A673 (cell line): ENCODE results near the gene CDH12. TPM values are rescaled to one million over a fixed set of nuclear protein-coding genes. Genes with fewer than 3 reads are reported as not detected.

ENCODE experiments used
- BruUV-seq: library from RNA; stranded (reverse); fragments of 400-500 nt; replicated peaks from 2 replicates; lab custom pipeline; 2021; lab: Mats Ljungman, UMichigan
- CTCF ChIA-PET: fragments of 300-600 bp; sonication (Branson Sonifier 250); formaldehyde crosslinking; loops from one replicate; lab custom pipeline; 2022; ENCODE audit warnings: antibody characterized with exemption; lab: Charles Lee
- POLR2A ChIA-PET: fragments of 300-600 bp; sonication (Branson Sonifier 250); formaldehyde crosslinking; loops from one replicate; lab custom pipeline; 2022; ENCODE audit warnings: antibody characterized with exemption; ENCODE audit not compliant: low non-redundant PET; lab: Charles Lee
- DNase-seq: peaks from one replicate; pipeline ENCODE4 v3.0.0-alpha.2; 2015; ENCODE audit warnings: low spot score
- H3K27ac ChIP-seq: fragments of 200-600 bp; sonication (generic); 2 replicates; pipeline ENCODE4 v1.5.1; 2016; ENCODE audit warnings: mixed run types, low read depth, mild to moderate bottlenecking, mixed read lengths, antibody characterized with exemption, low read length; ENCODE audit not compliant: poor library complexity, severe bottlenecking
- H3K27me3 ChIP-seq: fragments of 200-600 bp; sonication (generic); replicated peaks from 2 replicates; pipeline ENCODE4 v1.6.1; 2017; ENCODE audit warnings: mixed run types, low read depth, mild to moderate bottlenecking, mixed read lengths, antibody characterized with exemption, low read length; ENCODE audit not compliant: insufficient read depth, poor library complexity
- H3K36me3 ChIP-seq: fragments of 200-600 bp; sonication (generic); 2 replicates; pipeline ENCODE4 v1.6.1; 2016; ENCODE audit warnings: mixed run types, mild to moderate bottlenecking, mixed read lengths, antibody characterized with exemption, low read length; ENCODE audit not compliant: insufficient read depth, poor library complexity, severe bottlenecking
- H3K4me1 ChIP-seq: fragments of 200-600 bp; sonication (generic); 2 replicates; pipeline ENCODE4 v1.6.1; 2017; ENCODE audit warnings: mixed run types, mild to moderate bottlenecking, mixed read lengths, antibody characterized with exemption, low read length; ENCODE audit not compliant: insufficient read depth, poor library complexity, severe bottlenecking
- H3K4me3 ChIP-seq: fragments of 200-600 bp; sonication (generic); 2 replicates; pipeline ENCODE4 v1.5.1; 2016; ENCODE audit warnings: low read depth, mixed run types, mild to moderate bottlenecking, mixed read lengths, low read length; ENCODE audit not compliant: poor library complexity, severe bottlenecking
- H3K9me3 ChIP-seq: fragments of 200-600 bp; sonication (generic); 2 replicates; pipeline ENCODE4 v1.6.1; 2016; ENCODE audit warnings: mixed run types, low read depth, mild to moderate bottlenecking, mixed read lengths, antibody characterized with exemption, low read length; ENCODE audit not compliant: poor library complexity, severe bottlenecking
- EZH2 ChIP-seq: fragments of 200-600 bp; sonication (generic); IDR thresholded peaks from 2 replicates; pipeline ENCODE4 v1.6.1; 2017; ENCODE audit warnings: borderline replicate concordance, low read depth, mild to moderate bottlenecking, mixed read lengths, antibody characterized with exemption, low read length; ENCODE audit not compliant: poor library complexity, severe bottlenecking
- intact Hi-C: fragments of 100-400 bp; cut with micrococcal nuclease; formaldehyde crosslinking; loops from one replicate; pipeline ENCODE4 v1.10.0; 2022; ENCODE audit not compliant: unreplicated experiment
- total RNA-seq: library from RNA; stranded (reverse); gene quantifications from 2 replicates; pipeline ENCODE4 v1.2.3, GENCODE V29; 2021
- TF ChIP-seq, protein P1 (sequence below): fragments of 300-800, 200-600 bp; sonication (generic); conservative IDR thresholded peaks from 2 replicates; pipeline ENCODE4 v1.5.1; 2017; ENCODE audit warnings: low read depth, mild to moderate bottlenecking, antibody characterized with exemption, low read length, moderate library complexity, mixed read lengths

CDH12 gene
- total RNA-seq, 1 experiment from 2014 or later: 39.5 TPM

DNA sequence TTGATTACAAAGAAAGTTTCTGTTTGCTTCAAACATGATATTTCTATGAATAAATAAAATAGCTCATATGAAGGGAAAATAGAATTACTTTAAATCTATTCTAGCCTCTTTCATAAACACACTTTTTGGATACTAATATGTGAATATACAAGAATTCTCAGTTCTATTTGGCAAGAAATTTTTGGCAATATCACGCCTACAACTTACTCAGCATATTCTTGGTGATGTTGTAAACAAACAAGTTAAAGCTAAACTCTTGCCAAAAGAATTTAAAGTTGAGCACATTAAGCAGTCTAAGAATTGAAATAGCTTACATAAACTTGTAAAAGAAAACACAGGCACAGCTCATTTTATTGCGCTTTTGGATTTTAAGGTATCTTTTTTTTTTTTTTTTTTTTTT, 209.8 kb downstream of the CDH12 start:
- H3K9me3 ChIP-seq: no peaks in the 10 kb centered on the region
- no peaks in the 10 kb centered on the region for H3K36me3 ChIP-seq
- no peak for DNase-seq
- H3K4me1 ChIP-seq: no peaks in the 10 kb centered on the region
- intact Hi-C loops: no loop called here
- no peak overlapping the region for H3K27ac ChIP-seq
- TF ChIP-seq, protein P1, sequence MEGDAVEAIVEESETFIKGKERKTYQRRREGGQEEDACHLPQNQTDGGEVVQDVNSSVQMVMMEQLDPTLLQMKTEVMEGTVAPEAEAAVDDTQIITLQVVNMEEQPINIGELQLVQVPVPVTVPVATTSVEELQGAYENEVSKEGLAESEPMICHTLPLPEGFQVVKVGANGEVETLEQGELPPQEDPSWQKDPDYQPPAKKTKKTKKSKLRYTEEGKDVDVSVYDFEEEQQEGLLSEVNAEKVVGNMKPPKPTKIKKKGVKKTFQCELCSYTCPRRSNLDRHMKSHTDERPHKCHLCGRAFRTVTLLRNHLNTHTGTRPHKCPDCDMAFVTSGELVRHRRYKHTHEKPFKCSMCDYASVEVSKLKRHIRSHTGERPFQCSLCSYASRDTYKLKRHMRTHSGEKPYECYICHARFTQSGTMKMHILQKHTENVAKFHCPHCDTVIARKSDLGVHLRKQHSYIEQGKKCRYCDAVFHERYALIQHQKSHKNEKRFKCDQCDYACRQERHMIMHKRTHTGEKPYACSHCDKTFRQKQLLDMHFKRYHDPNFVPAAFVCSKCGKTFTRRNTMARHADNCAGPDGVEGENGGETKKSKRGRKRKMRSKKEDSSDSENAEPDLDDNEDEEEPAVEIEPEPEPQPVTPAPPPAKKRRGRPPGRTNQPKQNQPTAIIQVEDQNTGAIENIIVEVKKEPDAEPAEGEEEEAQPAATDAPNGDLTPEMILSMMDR: no peak
- POLR2A ChIA-PET: interaction anchor here (0.6 kb wide), 1 partner anchor 627 kb away, joined by 11 read pairs; no protein-coding TSS in a partner anchor
- no peaks in the 10 kb centered on the region for H3K27me3 ChIP-seq
- no peak overlapping the region for H3K4me3 ChIP-seq
- CTCF ChIA-PET: no interaction called here
- BruUV-seq: no TSS peak

DNA sequence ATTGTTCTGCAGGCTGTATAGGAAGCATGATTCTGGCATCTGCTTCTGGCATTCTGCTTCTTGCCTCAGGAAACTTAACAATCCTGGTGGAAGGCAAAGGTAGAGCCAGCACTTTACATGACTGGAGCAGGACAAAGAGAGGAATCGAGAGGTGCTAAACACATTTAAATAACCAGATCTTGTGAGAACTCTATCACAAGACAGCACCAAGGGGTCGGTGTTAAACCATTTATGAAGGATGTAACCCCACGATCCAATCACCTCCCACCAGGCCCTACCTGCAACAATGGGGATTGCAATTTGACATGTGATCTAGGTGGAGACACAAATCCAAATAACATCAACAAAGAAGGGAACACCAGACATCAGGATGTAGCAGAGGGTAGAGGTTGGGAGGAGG, 221.5 kb downstream of the CDH12 start:
- BruUV-seq: no TSS peak
- DNase-seq: no peak
- H3K27me3 ChIP-seq: no peaks in the 10 kb centered on the region
- CTCF ChIA-PET: no interaction called here
- no peaks in the 10 kb centered on the region for H3K9me3 ChIP-seq
- POLR2A ChIA-PET: no interaction called here
- no peaks in the 10 kb centered on the region for H3K36me3 ChIP-seq
- H3K27ac ChIP-seq: no peak overlapping the region
- TF ChIP-seq, protein P1: no peak
- no peak for TF ChIP-seq EZH2
- no peaks in the 10 kb centered on the region for H3K4me1 ChIP-seq
- intact Hi-C loops: no loop called here
- H3K4me3 ChIP-seq: no peak overlapping the region

DNA sequence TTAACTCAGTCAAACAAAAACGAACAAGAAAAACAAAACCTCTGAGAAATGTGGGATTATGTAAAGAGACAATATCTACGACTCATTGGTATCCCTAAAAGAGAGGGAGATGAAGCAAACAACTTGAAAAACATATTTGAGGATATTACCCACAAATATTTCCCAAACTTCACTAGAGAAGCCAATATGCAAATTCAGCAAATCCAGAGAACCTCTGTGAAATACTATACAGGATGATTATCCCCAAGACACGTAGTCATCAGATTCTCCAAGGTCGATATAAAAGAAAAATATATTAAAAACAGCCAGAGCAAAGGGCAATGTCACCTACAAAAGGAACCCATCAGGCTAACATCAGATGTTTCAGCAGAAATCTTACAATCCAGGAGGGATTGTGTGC, 226.1 kb downstream of the CDH12 start:
- ChIA-PET POLR2A (no interaction called here), CTCF (no interaction called here)
- Histone ChIP-seq H3K36me3 (no peaks in the 10 kb centered on the region), H3K27me3 (no peaks in the 10 kb centered on the region), H3K4me1 (no peaks in the 10 kb centered on the region), H3K4me3 (no peak overlapping the region), H3K27ac (no peak overlapping the region), H3K9me3 (no peaks in the 10 kb centered on the region)
- TF ChIP-seq, protein P1: no peak
- TF ChIP-seq EZH2: no peak
- no peak for DNase-seq
- intact Hi-C loops: no loop called here
- BruUV-seq: no TSS peak
